Psoas muscle (tissue), 8 donors: ENCODE results near the gene KCNG2. TPM values are rescaled to one million over a fixed set of nuclear protein-coding genes. Genes with fewer than 3 reads are reported as not detected.

Source experiments
- ATAC-seq, 4 donors: fragments of 200-7000 bp; cut with Tn5 transposase; one replicate each; pipeline ENCODE4 v1.9.1; 2020; ENCODE audit warnings: moderate library complexity in 3 of 4, mild to moderate bottlenecking in 2 of 4
- DNase-seq, 2 donors: peaks; one replicate each; pipeline ENCODE4 v3.0.0-alpha.2; 2020
- H3K27ac ChIP-seq: fragments of 200-600 bp; one replicate; pipeline ENCODE4 v1.8.0; 2022
- H3K27me3 ChIP-seq, 3 donors: fragments of 200-600 bp in 1 of 3; one replicate each; pipeline versions ENCODE4 v1.6.1 to v1.8.0; 2013 to 2022; ENCODE audit warnings: low read length in 2 of 3, mild to moderate bottlenecking in 2 of 3, moderate library complexity in 1 of 3; ENCODE audit not compliant: insufficient read depth in 3 of 3
- H3K36me3 ChIP-seq, 2 donors: fragments of 200-600 bp in 1 of 2; one replicate each; pipeline versions ENCODE4 v1.6.1 to v1.8.0; 2013 to 2022; ENCODE audit warnings: low read depth in 1 of 2, mild to moderate bottlenecking in 1 of 2, moderate library complexity in 1 of 2; ENCODE audit not compliant: insufficient read depth in 1 of 2
- H3K4me1 ChIP-seq: fragments of 200-600 bp; one replicate; pipeline ENCODE4 v1.8.0; 2022
- H3K4me3 ChIP-seq: fragments of 200-600 bp; one replicate; pipeline ENCODE4 v1.8.0; 2022; ENCODE audit warnings: mild to moderate bottlenecking
- H3K9me3 ChIP-seq: fragments of 200-600 bp; one replicate; pipeline ENCODE4 v1.8.0; 2022
- CTCF ChIP-seq: fragments of 200-600 bp; IDR thresholded peaks from one replicate; pipeline ENCODE4 v1.8.0; 2022; ENCODE audit warnings: antibody characterized with exemption
- WGBS, 3 donors: extraction: QIAGEN DNeasy Blood & Tissue Kit; methylation state at CpG; one replicate each; pipeline versions ENCODE4 v1.1.6 to v1.1.7; 2013; 5-methylcytosine and 5-hydroxymethylcytosine counted together
- intact Hi-C, 2 donors: fragments of 100-400 bp; cut with DNase I; formaldehyde crosslinking; loops; one replicate each; pipeline versions ENCODE4 v1.11.0 to v1.14.2; 2022
- polyA plus RNA-seq, 3 donors: library from polyadenylated mRNA; stranded (reverse); fragments of 200-250 nt; gene quantifications; one replicate each; pipeline ENCODE4 v1.2.3, GENCODE V29; 2013
- total RNA-seq, 4 donors: library from RNA; stranded (reverse); fragmentation: NEBNext Ultra II Directional in 2 of 4; extraction: Animal tissue kit (Norgen Biotek cat#: 25700) in 2 of 4; gene quantifications; one replicate each; pipeline versions ENCODE4 v1.2.1 to v1.2.4, GENCODE V29; 2021 to 2023
- donor health status: healthy with polysubstance abuse.
- donor health status: DM: no; HTN: no; CAD: no; lungs with moderate emphysema.
- donor health status: Bipolar disorder and iron deficiency.
- donor health status: healthy.
- donor health status: DM: yes; HTN: yes; CAD: no.
- donor health status: DM: no; HTN: no; CAD: no.
- donor health status: DM: no; HTN: no; CAD: no.
- donor health status: DM: yes; HTN: yes; CAD: no.

The KCNG2 gene
- total and polyA plus RNA-seq, 7 donors: 0.04 to 0.54 (median 0.27) TPM; not detected in 2

GRCh38 chr18:79934311-79935097 lies 136.8 kb downstream of the KCNG2 start:
- Histone ChIP-seq H3K4me1 (peaks cover 12% of the 10 kb centered on the region), H3K4me3 (no peak overlapping the region), H3K9me3 (peaks cover 21% of the 10 kb centered on the region), H3K27me3 (no peaks in the 10 kb centered on the region), H3K27ac (no peak overlapping the region), H3K36me3 (peaks cover 0 to 6% of the 10 kb centered on the region in 2 donors)
- WGBS, 3 donors: 72 to 79% (median 76%) methylated on average over 8 of the region's 8 CpGs
- DNase-seq: peak in 1 of 2 donors; percentile 44
- TF ChIP-seq CTCF: no peak
- intact Hi-C loops: no loop called here
- peak; percentile 3 to 45 (median 24) for ATAC-seq

- no peak for TF ChIP-seq CTCF
- WGBS, 3 donors: 68 to 89% (median 87%) methylated on average over 5 of the region's 5 CpGs
- intact Hi-C loops: no loop called here
- Histone ChIP-seq H3K4me3 (no peak overlapping the region), H3K36me3 (no peaks in the 10 kb centered on the region), H3K9me3 (peaks cover 15% of the 10 kb centered on the region), H3K27ac (no peak overlapping the region), H3K27me3 (no peaks in the 10 kb centered on the region), H3K4me1 (peaks cover 12% of the 10 kb centered on the region)
- DNase-seq: peak in 1 of 2 donors; percentile 11
- ATAC-seq: no peak
Observed at GRCh38 chr18:79935098-79935480, 137.4 kb downstream of the KCNG2 start.

- Histone ChIP-seq H3K27me3 (no peaks in the 10 kb centered on the region), H3K4me1 (peaks cover 12% of the 10 kb centered on the region), H3K9me3 (peaks cover 11% of the 10 kb centered on the region), H3K4me3 (no peak overlapping the region), H3K27ac (no peak overlapping the region), H3K36me3 (no peaks in the 10 kb centered on the region)
- ATAC-seq (no peak), DNase-seq (peak in 1 of 2 donors; percentile 39)
- no peak for TF ChIP-seq CTCF
- 91 to 100% (median 98%) methylated on average over 3 of the region's 3 CpGs for WGBS, 3 donors
- intact Hi-C loops: no loop called here
Observed at GRCh38 chr18:79935499-79935898, 137.8 kb downstream of the KCNG2 start.

GRCh38 chr18:79935925-79936324 lies 138.2 kb downstream of the KCNG2 start:
- WGBS, 3 donors: 92 to 97% (median 96%) methylated on average over 6 of the region's 6 CpGs
- intact Hi-C loops: no loop called here
- Histone ChIP-seq H3K36me3 (no peaks in the 10 kb centered on the region), H3K4me3 (no peak overlapping the region), H3K9me3 (peaks cover 11% of the 10 kb centered on the region), H3K27me3 (no peaks in the 10 kb centered on the region), H3K27ac (no peak overlapping the region), H3K4me1 (peaks cover 12% of the 10 kb centered on the region)
- peak in 1 of 2 donors; percentile 12 for DNase-seq
- no peak for TF ChIP-seq CTCF
- no peak for ATAC-seq
